GM21515 (cell line): ENCODE data around the gene GNA14.
"Not testable (repeated sequence)": the region's sequence is repeated elsewhere in the genome, so short reads cannot be mapped to it uniquely, and the experiment has no call there.

Source experiments
- ATAC-seq: cut with Tn5 transposase; IDR thresholded peaks from one replicate; pipeline ENCODE4 v1.9.1; 2021; ENCODE audit not compliant: unreplicated experiment

GNA14 gene

DNA sequence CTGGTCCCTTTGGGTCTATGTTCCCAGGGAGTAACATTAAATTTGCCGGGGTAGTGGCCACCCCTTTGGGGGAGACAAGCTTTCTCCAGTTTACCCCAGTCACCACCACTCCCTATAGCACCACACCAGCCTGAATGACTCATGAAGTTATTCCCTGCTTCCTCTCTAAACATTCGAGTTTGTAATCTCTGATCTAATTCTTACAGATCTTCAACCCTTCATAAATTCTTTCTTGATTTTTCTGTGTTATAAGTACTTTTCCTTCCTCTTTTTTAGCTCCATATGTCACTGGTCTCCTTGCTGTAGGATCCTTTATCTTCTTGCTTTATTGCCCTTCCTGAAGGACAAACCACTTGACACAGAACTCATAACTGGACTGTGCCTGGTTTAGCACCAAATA lies 55.6 kb downstream of the GNA14 start:
- ATAC-seq: no peak

DNA sequence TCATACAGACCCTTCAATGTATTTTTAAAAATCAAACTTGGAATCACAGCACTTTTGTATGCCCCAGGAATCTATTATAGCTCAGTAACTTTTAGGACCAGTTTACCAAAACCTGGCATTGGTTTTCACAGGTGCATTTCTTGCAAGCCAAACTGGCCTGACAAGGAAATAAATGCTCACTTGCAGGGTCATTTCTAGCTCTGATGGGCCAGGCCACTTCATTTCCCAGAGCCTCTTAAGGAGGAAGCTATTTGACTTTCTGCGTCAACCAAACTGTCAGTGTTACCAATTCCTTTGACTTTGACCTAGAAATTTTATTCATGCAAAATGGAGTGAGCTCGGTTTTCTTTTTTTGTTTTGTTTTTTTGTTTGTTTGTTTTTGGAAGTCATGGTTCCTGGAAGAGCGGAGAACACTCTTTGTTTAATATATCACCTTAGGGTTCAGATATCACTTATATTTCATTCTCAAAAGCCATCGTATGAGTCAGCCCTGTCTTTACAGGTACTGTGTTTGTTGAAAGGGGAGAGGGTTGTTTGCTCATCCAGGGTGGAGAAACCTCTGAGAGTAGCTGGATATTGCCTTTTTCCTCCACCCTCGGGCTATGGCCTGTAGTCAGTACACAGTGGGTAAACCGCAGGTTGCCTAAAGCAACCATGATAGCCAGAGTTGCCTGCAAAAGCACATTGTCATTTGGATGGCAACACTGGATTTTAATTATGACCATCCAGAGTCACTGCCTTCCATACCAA lies 58.9 kb downstream of the GNA14 start:
- ATAC-seq: no peak

DNA sequence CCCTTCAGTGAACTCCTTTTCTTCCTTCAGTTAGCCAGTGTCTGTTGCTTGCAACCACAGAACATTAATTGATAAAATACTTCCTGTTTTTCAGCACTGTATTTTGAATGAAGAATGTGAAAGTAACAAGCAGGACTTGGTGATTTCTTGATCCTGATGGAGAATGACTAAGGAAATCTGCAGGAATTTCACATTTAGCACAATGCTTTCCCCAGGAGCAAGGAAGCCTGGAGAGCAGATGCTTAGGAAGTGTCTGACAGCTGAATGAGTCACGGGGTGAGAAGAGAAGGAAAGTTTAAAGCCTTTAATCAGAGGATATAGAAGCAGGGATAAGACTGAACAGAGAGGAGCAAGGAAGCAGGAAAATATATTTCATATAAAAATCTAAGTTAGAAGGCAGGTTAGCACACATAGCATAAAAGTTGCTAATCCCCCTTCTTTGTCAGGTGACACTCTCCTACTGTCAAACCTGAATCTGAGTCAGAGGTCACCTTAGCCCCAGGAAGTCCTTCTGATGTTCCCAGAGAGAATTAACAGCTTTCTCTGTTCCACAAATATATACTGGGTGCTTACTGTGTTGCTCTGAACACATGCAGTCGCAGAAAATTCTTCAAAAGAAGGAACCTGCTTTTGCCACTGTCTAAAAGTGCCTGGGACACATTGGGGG lies 59.7 kb downstream of the GNA14 start:
- ATAC-seq: no peak

- ATAC-seq: no peak
Measured at GRCh38 chr9:77587851-77588250, 60.3 kb downstream of the GNA14 start.

DNA sequence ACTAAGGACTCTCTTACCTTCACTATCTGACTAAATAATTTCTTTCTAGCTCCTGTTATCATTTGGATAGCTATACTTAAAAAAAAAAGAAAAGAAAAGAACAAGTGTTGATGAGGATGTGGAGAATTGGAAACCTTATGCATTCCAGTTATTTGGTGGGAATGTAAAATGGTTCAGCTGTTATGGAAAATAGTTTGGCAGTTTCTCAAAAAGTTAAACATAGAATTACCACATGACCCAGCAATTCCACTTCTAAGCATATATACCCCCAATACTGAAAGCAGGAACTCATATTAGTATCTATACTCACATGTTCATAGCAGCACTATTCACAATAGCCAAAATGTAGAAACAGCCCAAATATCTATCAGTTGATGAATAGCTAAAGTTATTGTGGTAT lies 61.1 kb downstream of the GNA14 start:
- ATAC-seq: no peak

DNA sequence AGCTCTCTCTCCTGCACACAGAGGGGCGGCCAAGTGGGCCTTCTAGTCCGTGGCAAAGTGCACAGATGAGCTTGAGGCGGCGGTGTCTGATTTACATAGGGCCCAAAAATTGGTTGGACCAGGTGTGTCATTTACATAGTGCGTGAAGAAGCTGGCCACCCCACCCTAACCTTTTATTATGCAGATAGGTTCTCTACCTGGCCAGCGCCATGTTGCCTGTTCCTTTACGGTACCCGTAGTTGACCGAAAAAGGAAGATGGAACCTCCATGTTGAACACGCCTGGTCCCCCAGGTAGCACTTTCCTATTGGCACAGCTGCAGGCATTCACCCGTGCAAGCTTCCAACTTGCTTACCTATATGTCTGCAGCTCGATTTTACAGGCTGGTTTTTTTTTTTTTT lies 61.5 kb downstream of the GNA14 start:
- ATAC-seq: no peak

- no peak for ATAC-seq
Measured at GRCh38 chr9:77585335-77585786, 62.8 kb downstream of the GNA14 start.

DNA sequence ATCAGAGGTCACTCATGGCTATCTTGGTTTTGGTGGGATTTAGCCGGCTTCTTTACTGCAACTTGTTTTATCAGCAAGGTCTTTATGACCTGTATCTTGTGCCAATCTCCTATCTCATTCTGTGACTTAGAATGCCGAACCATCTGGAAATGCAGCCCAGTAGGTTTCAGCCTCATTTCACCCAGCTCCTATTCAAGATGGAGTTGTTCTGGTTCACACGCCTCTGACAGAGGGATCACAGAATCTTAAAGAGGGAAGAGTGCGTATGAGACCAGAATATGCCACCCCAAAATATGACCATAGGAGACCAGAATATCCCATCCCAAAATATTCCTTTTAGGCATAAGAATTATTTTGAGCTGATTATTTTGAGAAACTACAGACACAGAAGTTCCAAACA lies 63.2 kb downstream of the GNA14 start:
- ATAC-seq: not testable (repeated sequence)

- no peak for ATAC-seq
Measured at GRCh38 chr9:77582961-77583576, 65.1 kb downstream of the GNA14 start.

DNA sequence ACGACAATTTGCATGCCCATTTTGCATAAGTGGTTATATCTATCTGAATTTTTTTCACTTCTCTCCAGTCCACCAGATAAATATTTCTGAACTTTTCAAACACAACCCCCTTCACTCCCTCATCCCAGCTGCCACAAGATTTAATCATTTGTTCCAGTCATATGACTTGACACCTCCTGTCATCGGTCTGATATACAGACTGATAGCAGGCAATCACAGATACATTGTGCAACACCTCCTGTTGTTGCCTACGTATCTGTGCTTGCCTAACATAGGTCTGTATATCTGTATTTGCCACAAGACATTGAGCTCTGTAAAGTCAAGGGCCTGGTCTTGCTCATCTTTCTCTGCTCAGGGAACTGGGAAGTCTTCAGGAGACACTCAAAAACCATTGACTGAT lies 65.6 kb downstream of the GNA14 start:
- ATAC-seq: no peak

DNA sequence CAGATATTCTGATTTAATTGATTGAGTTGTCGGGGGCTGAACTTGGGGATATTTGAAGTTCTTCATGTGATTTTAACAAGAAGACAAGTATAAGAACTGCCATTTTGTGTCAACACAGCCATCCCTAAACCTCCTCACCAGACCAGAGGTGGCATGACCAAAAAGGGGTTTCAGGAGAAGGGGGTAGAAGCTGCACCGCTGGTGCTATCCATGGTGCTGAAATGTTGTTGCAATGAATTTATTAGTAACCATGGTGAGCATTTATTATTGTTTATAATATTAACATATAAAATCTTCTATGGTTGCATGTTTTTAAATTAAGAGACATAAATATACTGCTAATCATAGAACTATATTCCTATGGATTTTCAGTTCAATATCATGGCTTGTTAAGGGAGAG lies 72.3 kb downstream of the GNA14 start:
- no peak for ATAC-seq

DNA sequence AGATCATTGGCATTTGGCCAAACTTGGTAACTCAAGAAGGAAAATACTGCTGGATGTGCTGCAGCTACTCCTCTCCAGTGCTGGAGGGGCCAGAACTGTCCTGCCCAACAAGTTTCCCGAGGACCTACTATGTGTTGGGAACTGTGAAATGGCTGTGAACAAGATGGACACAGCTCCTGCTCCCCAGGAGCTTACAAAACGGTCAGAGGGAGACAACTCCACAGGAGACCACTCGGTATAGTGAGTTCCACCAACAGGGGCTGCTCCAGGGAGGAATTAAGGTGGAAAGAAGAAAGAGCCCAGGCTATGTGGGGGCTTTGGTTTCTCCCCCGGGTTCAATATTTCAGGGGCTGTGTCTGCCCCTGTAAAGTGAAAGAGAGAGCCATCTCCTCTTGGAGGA lies 78.8 kb downstream of the GNA14 start:
- ATAC-seq: no peak

- no peak for ATAC-seq
Measured at GRCh38 chr9:77563174-77563573, 84.9 kb downstream of the GNA14 start.

GRCh38 chr9:77562019-77562748 lies 85.9 kb downstream of the GNA14 start:
- ATAC-seq: no peak

DNA sequence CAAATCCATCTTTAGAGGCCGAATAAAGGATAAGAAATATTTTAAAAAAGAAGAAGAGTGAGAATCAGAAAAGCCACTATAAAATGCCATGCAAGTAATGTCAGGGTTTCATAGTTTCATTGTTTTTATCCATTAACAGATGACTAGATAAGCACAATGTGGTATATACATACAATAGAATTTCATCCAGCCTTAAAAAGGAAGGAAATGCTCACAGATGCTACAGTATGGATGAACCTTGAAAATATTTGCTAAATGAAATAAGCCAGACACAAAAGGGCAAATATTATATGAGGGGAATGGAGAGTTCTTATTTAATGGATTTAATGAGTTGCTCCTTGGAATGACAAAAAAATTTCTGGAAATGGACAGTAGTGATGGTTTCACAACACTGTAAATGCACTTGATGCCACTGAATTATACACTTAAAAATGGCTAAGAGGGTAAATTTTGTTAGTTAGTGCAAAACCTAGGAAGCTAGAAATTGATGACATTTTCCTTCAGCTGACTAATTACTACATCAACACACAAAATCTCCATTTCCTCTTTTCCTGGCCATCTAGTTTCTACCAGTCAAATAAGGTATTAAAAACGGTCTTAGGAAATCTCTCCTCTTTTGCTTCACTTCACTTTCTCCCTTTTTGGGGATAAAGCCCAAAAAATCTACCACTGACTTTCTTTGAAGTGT lies 86.6 kb downstream of the GNA14 start:
- ATAC-seq: no peak

- ATAC-seq: no peak
Measured at GRCh38 chr9:77556396-77556795, 91.7 kb downstream of the GNA14 start.

GRCh38 chr9:77554586-77555105 lies 93.5 kb downstream of the GNA14 start:
- no peak for ATAC-seq

DNA sequence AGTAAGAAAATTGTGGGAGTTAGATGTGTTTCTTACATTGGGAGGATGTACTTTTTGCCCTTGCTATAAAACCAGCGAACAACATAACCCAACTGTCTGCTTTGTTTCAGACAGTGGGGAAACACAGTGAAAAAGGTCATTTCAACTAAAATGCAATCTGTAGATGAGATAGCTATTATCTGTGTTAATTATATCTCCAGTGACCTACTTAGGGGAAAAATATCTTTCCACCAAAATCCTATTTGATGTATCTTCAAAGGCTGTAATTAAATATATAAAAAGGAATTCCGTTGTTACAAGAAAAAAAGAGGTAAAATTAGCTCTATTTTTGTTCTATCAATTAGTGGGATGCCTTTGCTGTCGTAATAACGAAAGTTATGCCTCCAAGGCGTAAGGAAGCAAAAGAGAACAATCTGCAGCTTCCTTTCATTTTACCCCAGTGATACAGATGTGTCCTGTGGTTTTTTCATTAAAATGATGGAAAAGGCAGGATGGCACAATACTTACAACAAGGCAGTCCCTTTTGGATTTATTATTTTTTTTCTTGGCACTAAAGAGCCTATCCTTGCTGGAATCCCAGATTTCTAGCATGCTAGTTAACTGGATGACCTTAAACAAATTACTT lies 100.9 kb downstream of the GNA14 start:
- no peak for ATAC-seq

DNA sequence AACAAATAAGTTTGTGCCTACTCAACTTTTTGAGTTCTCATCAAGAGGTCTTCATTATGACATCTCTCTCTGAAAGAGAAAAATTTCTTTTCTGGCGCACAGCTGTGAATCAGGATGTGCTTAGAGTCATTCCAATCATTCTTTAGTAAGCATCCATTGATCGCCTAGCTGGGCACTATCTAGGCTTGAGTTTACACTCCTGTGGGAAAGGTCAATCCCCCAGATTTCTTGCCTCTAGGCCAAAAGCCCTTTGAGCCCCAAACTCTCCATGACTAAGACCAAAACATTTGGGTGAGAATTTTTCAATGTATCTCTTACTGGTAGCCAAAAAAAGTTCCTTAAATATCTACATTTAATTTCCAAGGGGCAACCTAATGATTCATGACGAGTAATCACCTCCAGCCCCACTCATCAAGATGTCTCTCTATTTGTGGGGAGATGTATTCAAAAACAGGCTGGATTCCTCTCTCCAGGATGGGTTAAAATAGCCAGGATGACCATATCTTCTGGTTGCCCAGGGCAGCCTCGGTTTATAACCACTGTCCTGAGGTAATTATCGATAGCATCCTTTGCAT lies 101.7 kb downstream of the GNA14 start:
- ATAC-seq: no peak

- ATAC-seq: no peak
Measured at GRCh38 chr9:77544546-77544945, 103.6 kb downstream of the GNA14 start.
